MM.1S (cell line): ENCODE results near the gene ALG14.

Source experiments
- DNase-seq: peaks from one replicate; pipeline ENCODE4 v3.0.0-alpha.2; 2015
- H2AFZ ChIP-seq: fragments of 300-600 bp; sonication (generic); 2 replicates; pipeline ENCODE4 v1.6.0; 2016; ENCODE audit warnings: antibody characterized with exemption, low read length
- H3F3A ChIP-seq: fragments of 300-600 bp; sonication (generic); 2 replicates; pipeline ENCODE4 v1.6.1; 2016; ENCODE audit warnings: mild to moderate bottlenecking, antibody characterized with exemption, low read length, moderate library complexity, mixed read lengths; ENCODE audit not compliant: insufficient read depth
- H3K27ac ChIP-seq: fragments of 300-600 bp; sonication (generic); 2 replicates; pipeline ENCODE4 v1.5.1; 2016; ENCODE audit warnings: mild to moderate bottlenecking, low read length
- H3K27me3 ChIP-seq: fragments of 300-600 bp; sonication (generic); replicated peaks from 2 replicates; pipeline ENCODE4 v1.6.0; 2016; ENCODE audit warnings: low read length; ENCODE audit not compliant: insufficient read depth
- H3K36me3 ChIP-seq: fragments of 300-600 bp; sonication (generic); replicated peaks from 2 replicates; pipeline ENCODE4 v1.6.1; 2016; ENCODE audit warnings: mild to moderate bottlenecking, low read length, mixed read lengths; ENCODE audit not compliant: insufficient read depth
- H3K4me1 ChIP-seq: fragments of 300-600 bp; sonication (generic); 2 replicates; pipeline ENCODE4 v1.6.1; 2016; ENCODE audit warnings: low read length, mixed read lengths
- H3K4me2 ChIP-seq: fragments of 300-600 bp; sonication (generic); 2 replicates; pipeline ENCODE4 v1.6.0; 2016; ENCODE audit warnings: low read depth, low read length
- H3K4me3 ChIP-seq: fragments of 300-600 bp; sonication (generic); 2 replicates; pipeline ENCODE4 v1.5.1; 2016; ENCODE audit warnings: low read length, mixed read lengths
- H3K79me2 ChIP-seq: fragments of 300-600 bp; sonication (generic); 2 replicates; pipeline ENCODE4 v1.6.1; 2016; ENCODE audit warnings: mixed run types, low read length, mixed read lengths
- H3K9ac ChIP-seq: fragments of 300-600 bp; sonication (generic); 2 replicates; pipeline ENCODE4 v1.6.1; 2016; ENCODE audit warnings: low read length, mixed read lengths
- H3K9me2 ChIP-seq: fragments of 300-600 bp; sonication (generic); replicated peaks from 2 replicates; pipeline ENCODE4 v1.6.1; 2016; ENCODE audit warnings: mild to moderate bottlenecking, low read length, mixed read lengths; ENCODE audit not compliant: insufficient read depth
- H3K9me3 ChIP-seq: fragments of 300-600 bp; sonication (generic); replicated peaks from 2 replicates; pipeline ENCODE4 v1.6.1; 2016; ENCODE audit warnings: mild to moderate bottlenecking, low read length, mixed read lengths; ENCODE audit not compliant: insufficient read depth
- H4K20me1 ChIP-seq: fragments of 300-600 bp; sonication (generic); 2 replicates; pipeline ENCODE4 v1.6.1; 2016; ENCODE audit warnings: mild to moderate bottlenecking, low read length, moderate library complexity, mixed read lengths; ENCODE audit not compliant: insufficient read depth
- EZH2 ChIP-seq: fragments of 300-600 bp; sonication (generic); optimal IDR thresholded peaks from 2 replicates; pipeline ENCODE3; 2017; ENCODE audit warnings: low read depth, mild to moderate bottlenecking, antibody characterized with exemption, low read length, mixed read lengths
- EZH2phosphoT487 ChIP-seq: fragments of 300-600 bp; sonication (generic); IDR thresholded peaks from 2 replicates; pipeline ENCODE4 v1.6.1; 2018; ENCODE audit warnings: antibody characterized with exemption, low read length
- TF ChIP-seq, protein P1 (sequence below): fragments of 300-600 bp; sonication (generic); IDR thresholded peaks from 2 replicates; pipeline ENCODE4 v1.5.1; 2016; ENCODE audit warnings: antibody characterized with exemption, low read length, mixed read lengths

Gene ALG14

DNA sequence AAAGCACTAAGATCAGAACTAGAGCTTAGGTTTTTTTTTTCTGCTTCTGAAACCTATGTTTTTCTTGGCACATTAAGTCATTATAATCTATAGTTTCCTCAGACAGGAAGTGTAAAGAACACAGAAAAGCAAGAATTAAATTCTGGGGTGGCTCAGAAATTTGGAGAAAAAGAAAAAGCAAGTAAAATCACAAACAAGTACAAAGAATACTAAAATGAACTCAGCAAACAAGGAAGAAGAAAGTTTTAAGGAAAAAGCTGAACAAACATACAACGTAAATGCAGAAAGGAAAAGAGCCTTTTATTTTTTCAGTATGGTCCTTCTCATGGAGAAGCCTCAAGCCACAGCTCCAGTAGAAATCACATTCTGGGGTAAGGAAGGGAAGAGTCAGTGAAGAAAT, 137.3 kb downstream of the ALG14 start:
- H2AFZ ChIP-seq, result no peak overlapping the region
- H3K27ac ChIP-seq, result no peak overlapping the region
- no peaks in the 10 kb centered on the region for H3K36me3 ChIP-seq
- H3K4me3 ChIP-seq, result no peak overlapping the region
- TF ChIP-seq EZH2 (no peak), EZH2phosphoT487 (no peak)
- TF ChIP-seq, protein P1, sequence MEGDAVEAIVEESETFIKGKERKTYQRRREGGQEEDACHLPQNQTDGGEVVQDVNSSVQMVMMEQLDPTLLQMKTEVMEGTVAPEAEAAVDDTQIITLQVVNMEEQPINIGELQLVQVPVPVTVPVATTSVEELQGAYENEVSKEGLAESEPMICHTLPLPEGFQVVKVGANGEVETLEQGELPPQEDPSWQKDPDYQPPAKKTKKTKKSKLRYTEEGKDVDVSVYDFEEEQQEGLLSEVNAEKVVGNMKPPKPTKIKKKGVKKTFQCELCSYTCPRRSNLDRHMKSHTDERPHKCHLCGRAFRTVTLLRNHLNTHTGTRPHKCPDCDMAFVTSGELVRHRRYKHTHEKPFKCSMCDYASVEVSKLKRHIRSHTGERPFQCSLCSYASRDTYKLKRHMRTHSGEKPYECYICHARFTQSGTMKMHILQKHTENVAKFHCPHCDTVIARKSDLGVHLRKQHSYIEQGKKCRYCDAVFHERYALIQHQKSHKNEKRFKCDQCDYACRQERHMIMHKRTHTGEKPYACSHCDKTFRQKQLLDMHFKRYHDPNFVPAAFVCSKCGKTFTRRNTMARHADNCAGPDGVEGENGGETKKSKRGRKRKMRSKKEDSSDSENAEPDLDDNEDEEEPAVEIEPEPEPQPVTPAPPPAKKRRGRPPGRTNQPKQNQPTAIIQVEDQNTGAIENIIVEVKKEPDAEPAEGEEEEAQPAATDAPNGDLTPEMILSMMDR, result no peak
- no peaks in the 10 kb centered on the region for H3K9me2 ChIP-seq
- H3K9ac ChIP-seq, result no peak overlapping the region
- no peak for DNase-seq
- H3F3A ChIP-seq, result no peaks in the 10 kb centered on the region
- no peaks in the 10 kb centered on the region for H3K9me3 ChIP-seq
- H3K4me1 ChIP-seq, result no peaks in the 10 kb centered on the region
- no peak overlapping the region for H3K4me2 ChIP-seq
- H4K20me1 ChIP-seq, result no peaks in the 10 kb centered on the region
- no peaks in the 10 kb centered on the region for H3K27me3 ChIP-seq
- H3K79me2 ChIP-seq, result no peaks in the 10 kb centered on the region

DNA sequence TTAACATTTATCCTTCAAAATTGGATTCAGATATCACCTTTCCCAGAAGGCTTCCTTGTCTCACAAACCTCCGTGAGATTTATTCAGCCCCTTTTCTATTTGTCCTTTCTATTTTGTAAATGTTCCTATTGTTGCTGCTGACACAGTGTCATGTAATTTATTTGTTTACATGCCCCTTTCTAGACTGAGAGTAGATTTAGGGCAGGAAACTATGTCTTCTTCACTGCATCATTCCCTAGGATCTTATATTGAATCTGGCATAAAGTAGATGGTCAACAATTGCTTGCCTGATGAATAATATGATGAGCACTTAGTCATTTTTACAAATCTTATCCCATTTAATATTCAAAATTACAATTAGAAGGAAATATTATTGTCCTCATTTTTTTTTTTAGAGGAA, 137.7 kb downstream of the ALG14 start:
- Histone ChIP-seq H3K4me2 (no peak overlapping the region), H3K4me1 (no peaks in the 10 kb centered on the region), H3K9ac (no peak overlapping the region), H3K4me3 (no peak overlapping the region), H3F3A (no peaks in the 10 kb centered on the region), H4K20me1 (no peaks in the 10 kb centered on the region), H3K9me3 (no peaks in the 10 kb centered on the region), H3K79me2 (no peaks in the 10 kb centered on the region), H3K27ac (no peak overlapping the region), H3K36me3 (no peaks in the 10 kb centered on the region), H3K27me3 (no peaks in the 10 kb centered on the region), H3K9me2 (no peaks in the 10 kb centered on the region), H2AFZ (no peak overlapping the region)
- no peak for DNase-seq
- TF ChIP-seq EZH2phosphoT487, result no peak
- TF ChIP-seq, protein P1, result no peak
- no peak for TF ChIP-seq EZH2

DNA sequence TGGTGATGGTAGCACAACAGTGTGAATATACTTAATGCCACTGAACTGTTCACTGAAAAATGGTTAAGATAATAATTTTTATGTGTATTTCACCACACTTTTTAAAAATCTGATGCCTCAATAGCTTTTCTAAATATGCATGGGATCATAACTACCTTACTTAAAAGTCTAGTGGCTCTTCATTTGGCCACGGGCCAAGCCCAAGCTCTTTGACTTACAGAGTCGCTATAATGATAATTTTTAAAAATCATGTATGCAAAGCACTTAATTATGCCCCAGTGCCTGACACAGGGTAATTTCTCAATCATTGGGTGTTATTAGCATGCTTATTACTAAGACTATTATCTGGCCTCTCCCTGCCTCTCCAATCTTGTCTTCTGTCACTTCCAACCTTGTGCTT, 138.2 kb downstream of the ALG14 start:
- Histone ChIP-seq H3K9me3 (no peaks in the 10 kb centered on the region), H3K27me3 (no peaks in the 10 kb centered on the region), H3K9ac (no peak overlapping the region), H4K20me1 (no peaks in the 10 kb centered on the region), H3K4me2 (no peak overlapping the region), H3K4me3 (no peak overlapping the region), H3K79me2 (no peaks in the 10 kb centered on the region), H3K27ac (no peak overlapping the region), H3K9me2 (no peaks in the 10 kb centered on the region), H3F3A (no peaks in the 10 kb centered on the region), H3K36me3 (no peaks in the 10 kb centered on the region), H2AFZ (no peak overlapping the region), H3K4me1 (no peaks in the 10 kb centered on the region)
- TF ChIP-seq EZH2 (no peak), EZH2phosphoT487 (no peak)
- TF ChIP-seq, protein P1, result no peak
- DNase-seq, result no peak
